Measurements from ENCODE around the gene BMP7.

Gene BMP7

DNA sequence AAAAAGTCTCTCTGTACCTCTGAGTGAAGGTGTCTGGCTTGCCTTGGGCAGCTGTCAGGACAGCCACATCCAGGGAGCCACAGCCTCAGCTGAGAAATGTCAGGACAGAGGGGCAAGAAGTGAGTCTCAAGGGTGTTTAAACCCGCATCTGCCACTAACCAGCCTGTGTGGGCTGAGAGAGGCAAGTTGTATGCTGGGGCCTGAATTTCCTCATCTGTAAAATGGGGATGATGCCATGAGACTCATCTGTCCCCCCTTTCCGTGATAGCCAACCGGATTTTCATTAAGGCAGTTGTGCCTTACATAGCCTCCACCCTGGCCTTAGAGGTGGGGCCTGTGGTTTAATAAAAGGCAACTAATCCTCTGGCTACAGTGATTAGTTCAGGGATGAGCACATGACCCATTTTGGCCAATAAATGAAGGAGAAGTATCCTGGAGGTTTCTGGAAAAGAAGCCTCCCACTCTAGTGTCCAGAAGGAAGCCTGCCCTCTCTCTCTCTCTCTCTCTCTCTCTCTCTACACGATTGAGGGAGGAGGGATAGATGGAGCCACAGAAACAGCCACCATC, 79.3 kb downstream of the BMP7 start:
- no peak for DNase-seq

DNA sequence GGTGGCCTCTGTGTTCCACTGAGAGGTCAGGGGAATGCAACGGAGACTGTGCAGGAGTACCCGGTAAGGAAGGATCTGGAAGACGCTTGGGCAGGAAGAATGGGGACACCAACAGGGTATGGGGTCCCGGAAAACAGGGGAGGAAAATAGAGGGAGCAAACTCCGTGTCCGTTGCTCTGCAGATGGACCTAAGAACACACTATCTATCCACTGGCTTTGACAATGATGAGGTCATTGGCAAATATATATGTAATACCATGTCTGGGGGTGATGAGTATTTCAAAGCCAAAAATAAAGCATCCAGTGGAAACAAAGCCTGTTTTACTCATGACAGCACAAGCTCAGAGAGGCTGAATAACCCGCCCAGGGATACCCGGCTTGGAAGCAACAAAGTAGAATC, 80.2 kb downstream of the BMP7 start:
- DNase-seq: no peak

DNA sequence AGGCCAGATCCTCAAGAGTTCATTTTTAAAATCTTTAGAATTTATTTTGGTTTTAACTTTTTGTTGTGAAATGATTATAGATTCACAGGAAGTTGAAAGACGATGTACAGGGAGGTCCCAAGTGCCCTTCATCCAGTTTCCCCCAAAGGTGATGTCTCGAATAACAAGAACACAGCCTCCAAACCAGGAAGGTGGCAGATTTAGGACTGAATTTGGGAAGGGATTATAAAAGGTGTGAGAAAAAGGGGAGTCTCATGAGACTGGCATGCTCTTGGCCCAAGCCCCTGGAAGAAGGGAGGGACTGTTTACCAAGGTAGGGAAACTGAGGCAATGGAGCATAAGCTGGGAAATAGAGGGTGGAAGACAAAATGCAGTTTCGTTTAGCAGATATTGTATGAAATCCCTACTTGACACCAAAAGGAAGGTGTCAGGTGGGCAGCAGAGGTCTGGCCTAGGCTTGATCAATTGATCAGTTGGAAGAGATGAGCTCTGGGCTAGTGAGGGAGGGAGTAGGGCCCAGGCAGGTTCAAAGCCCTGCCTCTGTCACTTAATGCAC, 81.2 kb downstream of the BMP7 start:
- no peak for DNase-seq

DNA sequence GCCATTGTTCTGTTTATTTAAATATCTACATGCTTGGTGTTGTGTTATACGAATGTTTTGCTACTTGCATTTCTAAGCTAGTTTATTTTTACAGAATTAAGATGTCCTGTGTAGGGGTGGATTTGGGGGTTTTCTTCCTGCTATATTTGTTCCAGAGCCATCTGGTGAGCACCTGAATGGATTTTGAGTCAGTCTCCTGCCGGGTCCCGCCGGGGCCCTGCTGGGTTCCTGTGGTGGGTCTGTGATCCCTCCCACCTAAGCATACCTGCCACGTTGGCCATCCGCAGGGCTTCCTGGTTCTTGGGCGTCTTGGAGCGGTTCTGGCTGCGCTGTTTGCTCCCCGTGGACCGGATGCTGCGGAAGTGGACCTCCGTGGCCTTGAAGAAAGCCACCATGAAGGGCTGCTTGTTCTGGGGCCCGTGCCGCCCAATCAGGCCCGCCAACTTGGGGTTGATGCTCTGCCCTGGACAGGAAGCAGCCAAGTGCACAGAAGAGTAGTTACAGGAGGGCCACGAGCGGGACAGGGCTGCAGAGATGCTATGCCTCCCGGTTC, 82.9 kb downstream of the BMP7 start:
- DNase-seq: no peak

DNA sequence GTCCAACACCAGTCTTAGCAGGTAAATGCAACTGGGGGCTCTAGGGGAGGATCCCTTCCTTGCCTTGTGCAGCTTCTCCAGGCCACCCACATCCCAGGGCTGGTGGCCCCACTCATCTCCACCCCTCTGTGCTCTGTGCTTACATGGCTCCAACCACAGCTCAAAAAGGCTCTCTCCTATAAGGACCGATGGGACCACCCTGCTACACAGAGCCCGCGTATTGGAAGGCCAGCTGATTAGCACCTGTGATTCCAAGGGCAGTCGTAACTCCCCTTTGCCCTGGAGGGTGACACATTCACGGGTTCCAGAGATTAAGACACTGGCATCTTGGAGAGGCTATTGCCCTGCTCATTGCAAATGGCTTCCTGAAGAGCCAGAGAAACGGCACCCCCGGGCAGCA, 84.8 kb downstream of the BMP7 start:
- DNase-seq: no peak

DNA sequence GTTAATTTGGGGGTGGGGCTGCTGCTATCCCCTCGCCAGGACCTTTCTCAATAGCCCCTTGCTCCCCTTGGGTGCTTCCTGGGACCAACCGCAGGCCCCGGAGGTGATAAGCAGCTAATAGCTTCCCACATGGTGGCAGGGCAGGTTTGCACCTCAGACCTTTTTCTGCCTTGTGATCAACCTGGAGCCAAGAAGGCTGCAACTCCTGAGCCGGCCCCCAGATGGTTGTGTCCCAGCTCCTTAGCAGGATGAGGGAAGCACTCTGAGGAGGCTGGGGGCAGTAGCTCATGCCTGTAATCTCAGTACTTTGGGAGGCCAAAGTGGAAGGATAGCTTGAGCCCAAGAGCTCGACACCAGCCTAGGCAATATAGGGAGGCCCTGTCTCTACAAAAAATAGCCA, 85.5 kb downstream of the BMP7 start:
- DNase-seq: no peak

DNA sequence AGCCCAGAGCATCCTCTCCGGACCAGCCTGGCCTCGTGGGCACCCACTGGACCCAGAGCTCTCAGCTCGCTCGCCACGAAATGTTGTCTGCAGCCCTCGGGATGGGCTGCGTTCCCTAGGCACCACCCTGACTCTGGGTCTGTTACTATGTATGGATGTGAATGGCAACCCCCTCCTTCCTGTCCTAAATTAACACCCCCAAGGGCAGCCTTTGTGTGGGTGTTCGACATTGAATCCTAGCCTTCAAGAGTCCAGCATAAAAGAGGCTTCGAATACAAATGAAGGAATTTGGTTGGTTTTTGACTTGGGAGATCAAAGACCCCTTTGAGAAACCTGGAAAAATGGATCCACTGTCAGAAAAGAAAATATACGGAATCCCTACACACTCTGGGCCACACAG, 86.1 kb downstream of the BMP7 start:
- no peak for DNase-seq

DNA sequence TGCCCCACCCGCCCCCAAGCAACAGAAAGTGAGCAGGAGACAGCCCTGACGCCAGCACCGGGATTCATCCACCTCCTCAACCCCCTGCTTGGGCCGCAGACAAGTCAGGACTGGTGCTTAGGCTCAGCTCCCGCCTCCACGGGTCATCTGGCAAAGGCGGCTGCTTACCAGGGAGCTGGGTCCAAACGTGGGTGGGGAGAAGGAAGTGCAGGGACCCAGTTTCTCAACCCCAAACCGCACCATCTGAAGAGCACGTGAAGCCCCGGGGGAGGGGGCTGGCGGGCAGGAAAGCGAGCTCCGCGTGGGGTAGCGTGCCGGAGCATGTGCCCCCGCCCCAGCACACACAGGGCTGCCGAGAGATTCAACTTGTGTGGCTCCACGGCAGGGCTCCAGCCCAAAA, 87.2 kb downstream of the BMP7 start:
- DNase-seq: no peak

DNA sequence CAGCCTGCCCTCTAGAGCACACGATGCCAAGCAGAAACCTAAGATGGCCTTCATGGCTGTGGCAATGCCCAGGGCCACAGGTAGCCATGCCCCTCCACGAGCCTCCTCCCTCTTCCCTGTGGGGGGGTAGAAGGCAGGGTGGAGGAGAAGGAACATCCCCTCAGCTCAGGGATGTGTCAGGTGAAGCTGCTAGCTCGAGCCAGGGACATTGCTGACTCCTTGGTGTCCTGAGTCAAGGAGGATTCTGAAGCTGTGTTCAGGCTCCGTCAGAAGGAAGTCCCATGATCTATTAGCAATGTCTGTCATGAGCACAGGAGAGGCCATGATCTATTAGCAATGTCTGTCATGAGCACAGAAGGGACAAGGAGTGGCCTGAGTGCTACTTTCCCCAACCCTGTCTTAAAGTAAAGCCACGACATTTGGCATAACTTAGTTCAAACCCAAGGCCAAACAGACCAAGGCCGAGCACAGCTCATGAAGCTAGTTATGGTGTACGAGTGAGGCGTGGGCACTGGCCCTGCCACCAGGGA, 87.8 kb downstream of the BMP7 start:
- DNase-seq: no peak

DNA sequence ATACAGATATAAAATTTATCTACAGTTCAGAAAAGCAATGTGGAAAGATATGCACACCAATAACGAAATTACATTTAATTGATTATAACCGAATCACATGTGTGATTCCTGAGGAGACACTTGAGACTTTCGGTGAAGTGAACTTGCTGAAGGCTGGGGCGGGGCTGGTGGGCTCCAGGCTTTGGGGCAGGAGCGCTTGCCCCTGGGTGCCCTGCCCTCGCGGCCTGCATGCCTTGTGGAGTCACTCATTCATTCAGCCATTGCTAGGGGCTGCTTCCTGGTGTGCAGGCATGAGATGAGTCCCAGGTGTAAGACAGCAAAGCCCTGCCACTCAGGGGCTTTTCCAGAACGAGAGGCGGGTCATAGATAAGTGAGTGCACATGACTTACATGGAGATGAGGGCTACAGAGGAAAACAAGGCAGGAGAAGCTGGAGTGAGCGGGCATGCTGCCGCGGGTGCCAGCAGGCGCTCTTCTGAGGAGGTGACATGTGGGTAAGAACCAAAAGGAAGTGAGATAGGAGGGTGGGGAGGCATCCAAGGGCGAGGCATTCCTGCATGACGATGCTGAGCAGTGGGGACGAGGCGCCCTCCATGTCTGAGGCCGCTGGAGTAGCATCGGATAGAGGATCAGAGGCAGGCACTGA, 88.7 kb downstream of the BMP7 start:
- no peak for DNase-seq

DNA sequence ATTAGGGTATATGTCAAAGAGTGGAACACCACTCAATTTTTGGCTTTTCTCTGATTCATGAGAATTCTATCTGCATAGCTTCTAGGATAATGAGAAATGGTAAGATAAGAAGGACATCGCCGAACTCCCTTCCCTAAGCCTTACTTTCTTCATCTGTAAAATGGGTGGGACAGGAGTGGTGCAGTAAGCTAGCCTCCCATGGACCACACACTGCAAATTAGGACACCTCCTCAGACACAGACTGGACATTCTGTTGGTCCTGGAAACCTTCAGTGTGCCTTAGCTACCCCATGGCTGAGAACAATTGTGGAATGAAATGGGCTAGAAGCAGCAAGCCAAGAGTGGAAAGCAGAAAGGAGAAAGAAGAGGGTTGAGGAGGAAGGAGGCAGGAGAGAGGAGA, 89.6 kb downstream of the BMP7 start:
- DNase-seq: no peak

DNA sequence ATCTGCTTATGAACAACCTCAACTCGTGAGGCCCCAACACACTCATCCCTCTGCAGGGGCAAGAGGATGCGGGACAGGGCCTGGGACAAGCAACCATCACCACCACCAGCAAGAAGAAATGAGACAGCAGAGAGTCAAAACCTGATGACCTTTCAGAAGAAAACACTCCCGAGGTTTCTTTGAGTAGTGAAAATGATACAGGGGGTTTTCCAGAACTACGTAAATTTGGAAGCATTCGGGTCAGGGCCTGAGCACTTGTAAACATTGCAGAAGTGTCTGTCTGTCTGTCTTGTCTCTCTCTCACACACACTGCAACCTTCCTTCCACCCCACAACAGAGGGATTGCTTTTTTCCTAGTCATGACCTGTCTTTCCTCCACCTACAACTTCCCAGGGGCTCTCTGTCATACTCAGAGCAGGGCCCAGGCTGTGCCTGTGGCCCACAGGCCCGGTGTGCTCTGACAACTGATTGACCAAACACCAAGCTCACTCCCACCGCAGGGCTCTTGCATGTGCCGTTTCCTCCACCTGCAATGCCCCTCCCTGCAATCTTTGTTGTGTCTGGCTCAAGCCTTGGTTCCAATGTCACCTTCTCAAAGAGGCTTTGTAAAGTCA, 90.9 kb downstream of the BMP7 start:
- no peak for DNase-seq

DNA sequence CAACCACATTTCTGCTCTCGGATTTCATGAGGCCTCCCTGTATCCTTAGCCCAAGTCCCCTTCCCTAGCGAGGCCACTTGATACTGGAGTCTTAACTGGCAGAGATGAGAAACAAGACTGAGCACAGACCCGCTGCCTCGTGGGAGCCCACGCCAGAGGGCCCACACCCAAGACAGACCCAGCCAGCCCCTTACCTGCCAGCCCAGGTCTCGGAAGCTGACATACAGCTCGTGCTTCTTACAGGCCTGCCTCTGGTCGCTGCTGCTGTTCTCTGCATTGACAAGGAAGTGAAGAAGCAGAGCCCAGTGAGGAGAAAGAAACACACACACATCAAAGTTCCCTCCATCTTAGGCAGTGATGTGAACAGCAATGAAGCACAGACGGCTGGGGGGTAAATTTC, 91.7 kb downstream of the BMP7 start:
- DNase-seq: no peak

DNA sequence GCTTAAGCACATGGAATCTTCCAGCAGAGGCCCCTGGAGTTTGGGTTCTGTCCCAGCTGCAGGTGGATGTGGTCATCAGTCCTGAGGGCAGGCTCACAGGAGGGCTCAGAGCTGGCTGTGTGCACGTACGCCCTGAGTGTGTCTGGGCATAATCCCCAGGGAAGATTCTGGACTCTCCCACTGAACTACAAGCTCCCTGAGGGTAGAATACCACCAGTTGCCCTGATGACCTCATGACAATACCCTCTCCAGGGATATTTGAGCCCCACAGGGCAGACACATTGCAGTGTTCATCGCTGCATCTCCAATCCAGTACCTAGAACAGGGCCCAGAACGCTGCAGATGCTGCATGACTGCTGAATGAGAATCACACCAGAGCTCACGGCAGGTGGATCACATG, 92.5 kb downstream of the BMP7 start:
- DNase-seq: no peak

DNA sequence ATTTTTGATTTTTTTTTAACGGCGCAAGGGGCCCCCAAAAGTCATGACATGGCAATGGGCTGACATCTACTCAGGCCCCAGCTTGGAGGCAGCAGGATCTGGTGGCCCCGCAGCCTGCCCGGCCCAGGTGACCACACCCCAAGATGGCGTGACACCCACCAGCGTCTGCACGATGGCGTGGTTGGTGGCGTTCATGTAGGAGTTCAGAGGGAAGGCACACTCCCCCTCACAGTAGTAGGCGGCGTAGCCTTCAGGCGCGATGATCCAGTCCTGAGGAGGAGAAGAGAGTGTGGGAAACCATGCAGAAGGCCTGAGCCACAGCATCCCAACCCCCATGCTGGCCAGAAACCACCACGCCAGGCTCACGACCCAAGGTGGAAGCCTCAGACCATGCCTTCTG, 93.4 kb downstream of the BMP7 start:
- no peak for DNase-seq

DNA sequence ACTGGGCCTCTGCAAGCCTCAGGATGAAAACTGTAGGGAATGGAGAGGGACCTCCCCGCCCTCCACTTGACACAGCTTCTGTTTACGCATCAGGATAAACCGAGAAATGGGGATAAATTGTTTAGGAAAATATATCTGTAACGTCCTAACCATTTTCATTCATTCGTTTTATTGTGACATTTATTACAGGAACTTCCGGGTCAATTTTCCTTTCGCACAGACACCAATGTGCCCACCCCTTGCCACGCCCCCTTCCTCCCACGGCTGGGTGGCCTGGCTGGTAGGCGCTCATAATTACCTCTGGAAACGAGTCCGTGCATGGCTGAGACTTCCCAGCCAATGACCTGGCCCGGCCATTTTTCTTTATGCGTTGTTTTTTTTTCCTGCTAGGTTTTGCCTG, 96.1 kb downstream of the BMP7 start:
- no peak for DNase-seq

DNA sequence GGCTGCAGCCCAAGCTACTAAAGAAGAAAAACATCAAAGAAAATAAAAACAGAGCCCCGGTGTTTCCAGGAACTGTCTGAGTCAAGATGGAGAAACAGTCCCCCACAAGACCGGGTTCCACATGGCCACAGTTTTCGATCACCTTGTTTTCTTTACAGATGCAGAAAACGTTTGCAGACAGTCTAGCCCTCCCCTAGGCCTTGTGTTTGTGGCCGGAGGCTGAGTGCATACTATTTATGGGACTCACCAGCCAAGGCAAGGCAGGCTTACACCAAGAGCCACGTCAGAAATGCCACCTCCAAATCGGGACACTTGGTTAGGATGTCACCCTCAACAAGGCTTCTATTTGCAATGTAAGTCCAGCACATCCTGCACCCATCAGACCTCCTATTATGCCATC, 97.3 kb downstream of the BMP7 start:
- no peak for DNase-seq

DNA sequence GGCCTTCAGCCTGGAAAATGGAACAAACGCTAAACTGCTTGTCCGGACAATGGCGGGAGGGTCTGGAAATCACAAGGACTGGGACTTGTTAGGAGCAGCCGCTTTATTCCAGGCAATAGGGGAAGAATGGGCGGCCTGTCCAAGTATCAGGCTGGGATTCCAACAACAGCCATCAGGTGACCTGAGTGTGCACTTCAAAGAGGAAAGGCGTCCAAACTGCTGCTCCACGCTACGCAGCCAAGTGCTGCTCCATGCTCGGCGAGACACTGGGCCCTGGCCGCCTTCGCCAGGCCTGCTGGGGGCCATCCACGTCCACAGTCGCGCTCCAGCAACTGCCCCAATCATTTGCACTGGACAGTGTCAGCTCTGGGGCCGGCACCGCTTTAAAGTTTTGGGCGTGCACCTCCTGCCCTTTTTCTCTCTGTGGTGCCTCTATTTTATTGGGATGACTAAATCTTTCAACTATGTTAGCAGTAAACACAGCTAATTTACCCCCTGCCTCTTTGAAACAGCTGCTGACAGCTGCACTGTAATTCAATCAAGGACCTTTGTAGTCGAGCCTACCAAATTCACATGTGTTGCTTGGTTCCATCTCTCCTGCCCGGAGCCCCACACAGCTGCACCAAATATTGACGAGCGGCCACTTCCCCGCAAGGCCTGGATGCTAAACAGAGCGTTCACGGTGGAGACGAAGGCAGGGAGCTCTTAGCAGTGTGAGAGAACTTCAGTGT, 98.3 kb downstream of the BMP7 start:
- no peak for DNase-seq

DNA sequence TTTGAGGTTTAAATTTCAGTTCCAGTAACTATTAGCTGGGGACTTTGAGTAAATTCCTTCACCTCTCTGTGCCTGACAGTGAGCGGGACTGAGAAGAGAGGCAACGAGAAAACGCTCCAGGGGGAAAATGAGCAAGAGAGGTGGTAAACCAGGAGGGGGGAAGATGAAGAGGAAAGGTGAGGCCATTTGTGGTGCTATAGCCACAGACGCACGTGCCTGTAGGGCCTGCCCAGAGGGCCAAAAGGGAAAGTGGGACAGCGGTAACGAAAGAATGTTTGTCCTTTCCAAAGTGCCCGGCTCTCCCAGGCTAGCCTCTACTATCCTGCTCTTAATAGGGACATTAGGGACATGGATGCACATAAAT, 99.2 kb downstream of the BMP7 start:
- DNase-seq: no peak

DNA sequence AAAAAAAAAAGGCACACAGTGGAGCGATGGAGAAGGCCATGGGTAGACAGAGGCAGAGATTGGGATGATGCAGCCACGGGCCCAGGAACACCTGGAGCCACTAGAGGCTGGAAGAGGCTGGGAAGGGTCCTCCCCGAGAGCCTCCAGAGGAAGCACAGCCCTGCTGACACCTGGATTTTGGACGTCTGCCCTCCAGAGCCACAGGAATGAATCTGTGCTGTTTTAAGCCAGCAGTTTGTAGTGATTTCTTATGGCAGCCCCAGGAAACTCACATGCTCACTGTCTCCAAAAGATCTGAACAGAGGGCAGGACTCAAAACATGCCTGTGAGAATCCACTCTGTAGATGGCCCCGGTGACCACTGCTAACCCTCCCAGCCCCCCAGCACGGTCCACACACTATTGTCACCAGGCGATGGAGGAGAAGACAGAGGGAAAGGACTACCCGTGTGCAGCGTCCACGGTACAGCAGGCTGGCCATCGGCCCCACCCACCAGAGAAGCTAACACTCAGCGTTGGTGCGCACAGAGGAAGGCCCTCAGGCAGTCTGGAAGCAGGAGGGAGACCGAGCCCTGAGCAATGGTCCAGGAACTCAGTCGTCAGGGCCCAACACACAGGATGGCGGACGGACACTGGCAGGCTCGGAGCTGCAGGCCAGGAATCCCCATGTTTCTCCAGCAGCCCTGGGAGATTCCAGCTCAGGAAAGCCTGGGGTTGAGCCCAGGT, 99.7 kb downstream of the BMP7 start:
- no peak for DNase-seq

DNA sequence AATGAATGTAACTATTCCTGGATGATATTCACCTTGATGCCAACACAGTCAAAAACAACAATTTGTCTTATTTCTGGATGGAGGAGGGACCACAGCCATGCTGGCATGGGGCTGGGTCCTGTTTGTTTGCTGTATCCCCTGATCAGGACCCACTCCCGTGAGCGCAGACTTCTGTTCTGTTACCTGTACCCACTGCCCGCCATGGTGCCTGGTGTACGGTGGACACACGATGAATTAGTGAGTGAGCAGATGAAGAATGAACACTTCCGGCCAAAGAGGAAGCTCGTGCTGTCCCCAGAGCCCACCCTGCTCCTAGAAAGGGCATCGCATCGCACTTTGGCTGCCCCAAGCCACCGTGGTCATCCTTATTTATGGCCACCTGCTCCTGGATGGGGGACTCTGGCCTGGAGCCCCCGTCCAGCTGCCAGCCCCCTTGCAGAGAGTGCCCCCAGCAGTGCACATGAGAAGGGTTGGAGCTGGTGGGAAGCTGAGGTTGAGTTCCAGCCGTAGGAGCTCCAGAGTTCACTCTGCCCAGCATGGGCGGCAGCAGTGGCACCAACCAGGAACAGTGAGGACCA, 100.9 kb downstream of the BMP7 start:
- no peak for DNase-seq

DNA sequence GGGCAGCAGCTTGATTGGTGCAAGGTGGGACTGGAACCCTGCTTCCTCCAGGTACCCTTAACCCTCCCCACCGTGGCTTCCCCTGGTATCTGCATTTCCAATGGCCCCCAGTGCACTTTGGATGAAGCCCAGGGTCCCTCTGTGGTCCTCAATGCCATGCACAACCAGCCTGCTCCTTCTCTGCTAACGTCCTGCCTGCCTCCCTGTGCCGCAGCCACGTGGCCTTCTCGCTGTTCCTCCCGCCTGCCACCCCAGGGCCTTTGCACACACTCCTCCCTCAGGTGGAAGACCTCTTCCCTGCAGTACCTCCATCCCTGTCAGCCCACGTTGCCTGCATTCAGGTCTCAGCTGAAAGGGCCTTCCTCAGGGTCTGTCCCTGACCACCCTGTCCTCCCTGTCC, 101.6 kb downstream of the BMP7 start:
- DNase-seq: no peak
